ENCODE results near the gene SDR42E1. TPM values are rescaled to one million over a fixed set of nuclear protein-coding genes. Genes with fewer than 3 reads are reported as not detected.

SDR42E1 gene
- total and polyA plus RNA-seq, 9 of the 15 experiments (the other 6 are each of a cell fraction or from before 2014, with no cell fraction given), result 0.13 to 1.3 (median 0.42) TPM

DNA sequence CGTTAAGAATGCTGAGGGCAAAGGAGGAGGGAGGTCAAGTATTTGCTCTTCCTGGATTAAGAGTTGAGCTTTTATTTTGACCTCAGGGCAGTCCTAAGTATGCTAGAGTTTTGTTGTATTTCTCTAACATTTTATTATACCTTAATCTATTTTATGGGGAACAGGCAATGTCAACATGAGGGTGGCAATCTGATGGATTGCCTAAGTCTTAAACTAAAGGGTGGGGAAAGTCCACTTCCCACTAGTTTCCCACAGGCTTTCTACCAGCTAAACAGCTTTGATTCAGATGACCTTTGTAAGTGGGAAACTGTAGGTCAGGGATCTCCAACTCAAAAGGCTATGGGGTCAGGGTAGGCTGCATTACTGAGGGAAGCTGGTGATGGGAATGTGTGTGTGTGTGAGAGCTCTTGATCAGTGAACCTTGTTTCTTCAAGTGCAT lies 48.7 kb upstream of the SDR42E1 start:
- Histone ChIP-seq H3K9me1 (ENCODE audit: control insufficient read depth, insufficient read depth, low read length) (no peaks in the 10 kb centered on the region), H2AFZ (ENCODE audit: low read depth, low read length) (no peak overlapping the region), H3K4me2 (ENCODE audit: insufficient read depth, low read length) (no peak overlapping the region), H3K9me3 (replicated peaks; ENCODE audit: control insufficient read depth, insufficient read depth, low read depth, low read length) (no peaks in the 10 kb centered on the region), H3K9ac (ENCODE audit: insufficient read depth in 1 of 2, low read depth in 2 of 2, low read length in 2 of 2) (no peak overlapping the region), H3K4me1 (replicated peaks in 1 of 2; ENCODE audit: control insufficient read depth in 2 of 2, insufficient read depth in 2 of 2, low read length in 2 of 2) (no peaks in the 10 kb centered on the region), H3K27me3 (ENCODE audit: control insufficient read depth in 2 of 2, insufficient read depth in 2 of 2, low read length in 2 of 2) (peaks cover 5 to 13% of the 10 kb centered on the region in 2 experiments; a peak in 3 of 5 replicates), H3K27ac (ENCODE audit: extremely low read depth, low read depth, low read length) (no peak overlapping the region), H3K79me2 (ENCODE audit: control insufficient read depth, insufficient read depth, low read length) (no peaks in the 10 kb centered on the region), H4K20me1 (replicated peaks; ENCODE audit: control insufficient read depth, insufficient read depth, low read length) (no peaks in the 10 kb centered on the region), H3K36me3 (ENCODE audit: control insufficient read depth, insufficient read depth, low read length) (no peaks in the 10 kb centered on the region), H3K4me3 (no peak overlapping the region)
- no peak for ATAC-seq
- BruUV-seq (replicated peaks), result no TSS peak
- 0% methylated on average over 1 of the region's 1 CpG for WGBS (ENCODE audit: insufficient coverage, low coverage, missing lambda C conversion rate)
- intact Hi-C loops (cut with micrococcal nuclease) (no loop called here), in situ Hi-C loops (cut with MboI) (no loop called here)
- ChIA-PET CTCF (ENCODE audit: low intra/inter-chr PET ratio) (no interaction called here), POLR2A (interaction anchor here (0.5 to 1.3 kb wide), 4 partner anchors 8 to 23 kb away, joined by 3 read pairs; no protein-coding TSS in a partner anchor)
- TF ChIP-seq BRD4 (IDR thresholded peaks at IDR 0.05) (no peak), RUNX1 (IDR thresholded peaks at IDR 0.05; ENCODE audit: low read depth) (no peak)
- TF ChIP-seq, protein P1, sequence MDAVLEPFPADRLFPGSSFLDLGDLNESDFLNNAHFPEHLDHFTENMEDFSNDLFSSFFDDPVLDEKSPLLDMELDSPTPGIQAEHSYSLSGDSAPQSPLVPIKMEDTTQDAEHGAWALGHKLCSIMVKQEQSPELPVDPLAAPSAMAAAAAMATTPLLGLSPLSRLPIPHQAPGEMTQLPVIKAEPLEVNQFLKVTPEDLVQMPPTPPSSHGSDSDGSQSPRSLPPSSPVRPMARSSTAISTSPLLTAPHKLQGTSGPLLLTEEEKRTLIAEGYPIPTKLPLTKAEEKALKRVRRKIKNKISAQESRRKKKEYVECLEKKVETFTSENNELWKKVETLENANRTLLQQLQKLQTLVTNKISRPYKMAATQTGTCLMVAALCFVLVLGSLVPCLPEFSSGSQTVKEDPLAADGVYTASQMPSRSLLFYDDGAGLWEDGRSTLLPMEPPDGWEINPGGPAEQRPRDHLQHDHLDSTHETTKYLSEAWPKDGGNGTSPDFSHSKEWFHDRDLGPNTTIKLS (IDR thresholded peaks at IDR 0.05; ENCODE audit: borderline replicate concordance, low read depth), result no peak
- FAIRE-seq, result no peak
- no peak for DNase-seq (ENCODE audit: extremely low read depth in 1 of 4, low spot score in 3 of 4)
